ENCODE measurements around the gene SLC8B1. TPM values are rescaled to one million over a fixed set of nuclear protein-coding genes. Genes with fewer than 3 reads are reported as not detected.

The SLC8B1 gene
- total RNA-seq, 2 donors from 2014 or later, result 23.1 to 94.7 TPM

GRCh38 chr12:113345318-113345717 lies 10.4 kb upstream of the SLC8B1 start:
- Histone ChIP-seq H3K36me3 (no peaks in the 10 kb centered on the region), H3K4me3 (no peak overlapping the region), H3K27me3 (replicated peaks; ENCODE audit: insufficient read depth) (no peaks in the 10 kb centered on the region), H3K27ac (no peak overlapping the region), H3K9me3 (no peaks in the 10 kb centered on the region), H3K4me1 (replicated peaks) (no peaks in the 10 kb centered on the region)
- DNase-seq (ENCODE audit: low spot score), result no peak
- intact Hi-C loops (cut with DNase I), result no loop called here
- no peak for TF ChIP-seq POLR2A (IDR thresholded peaks at IDR 0.05)
- TF ChIP-seq POLR2AphosphoS5 (IDR thresholded peaks at IDR 0.05), result no peak
- no peak for TF ChIP-seq CTCF (IDR thresholded peaks at IDR 0.05)
- 94% methylated on average over 6 of the region's 6 CpGs for WGBS

GRCh38 chr12:113341535-113341934 lies 6.6 kb upstream of the SLC8B1 start:
- DNase-seq (ENCODE audit: low spot score), result no peak
- H3K27ac ChIP-seq, result no peak overlapping the region
- no peaks in the 10 kb centered on the region for H3K36me3 ChIP-seq
- TF ChIP-seq POLR2AphosphoS5 (IDR thresholded peaks at IDR 0.05) (no peak), CTCF (IDR thresholded peaks at IDR 0.05) (no peak), POLR2A (IDR thresholded peaks at IDR 0.05) (no peak)
- no peak overlapping the region for H3K4me3 ChIP-seq
- intact Hi-C loops (cut with DNase I), result no loop called here
- no peaks in the 10 kb centered on the region for H3K4me1 ChIP-seq (replicated peaks)
- 68% methylated on average over 6 of the region's 6 CpGs for WGBS
- H3K9me3 ChIP-seq, result no peaks in the 10 kb centered on the region
- H3K27me3 ChIP-seq (replicated peaks; ENCODE audit: insufficient read depth), result no peaks in the 10 kb centered on the region

- Histone ChIP-seq H3K36me3 (no peaks in the 10 kb centered on the region), H3K4me3 (no peak overlapping the region), H3K27me3 (replicated peaks; ENCODE audit: insufficient read depth) (no peaks in the 10 kb centered on the region), H3K9me3 (no peaks in the 10 kb centered on the region), H3K27ac (no peak overlapping the region), H3K4me1 (replicated peaks) (no peaks in the 10 kb centered on the region)
- no peak for DNase-seq (ENCODE audit: low spot score)
- 67% methylated on average over 3 of the region's 3 CpGs for WGBS
- TF ChIP-seq POLR2AphosphoS5 (IDR thresholded peaks at IDR 0.05), result no peak
- TF ChIP-seq POLR2A (IDR thresholded peaks at IDR 0.05), result no peak
- TF ChIP-seq CTCF (IDR thresholded peaks at IDR 0.05), result no peak
- intact Hi-C loops (cut with DNase I), result no loop called here
These were observed 5.2 kb upstream of the SLC8B1 start for GRCh38 chr12:113340061-113340460.

- DNase-seq (ENCODE audit: low spot score), result no peak
- no peak for TF ChIP-seq POLR2A (IDR thresholded peaks at IDR 0.05)
- TF ChIP-seq POLR2AphosphoS5 (IDR thresholded peaks at IDR 0.05), result no peak
- TF ChIP-seq CTCF (IDR thresholded peaks at IDR 0.05), result no peak
- H3K4me1 ChIP-seq (replicated peaks), result no peaks in the 10 kb centered on the region
- WGBS, result 95% methylated on average over 5 of the region's 5 CpGs
- H3K27ac ChIP-seq, result no peak overlapping the region
- H3K9me3 ChIP-seq, result no peaks in the 10 kb centered on the region
- no peaks in the 10 kb centered on the region for H3K36me3 ChIP-seq
- no peak overlapping the region for H3K4me3 ChIP-seq
- intact Hi-C loops (cut with DNase I), result loop anchor here (10.0 kb wide), 1 partner anchor 115 kb away; the partner anchor contains the start of gene TPCN1
- H3K27me3 ChIP-seq (replicated peaks; ENCODE audit: insufficient read depth), result no peaks in the 10 kb centered on the region
These were observed 4.6 kb upstream of the SLC8B1 start for GRCh38 chr12:113339540-113339939.
